VCaP (cell line): Measurements from ENCODE around the gene NRP2.

Experiments
- H3K27ac ChIP-seq: fragments of 450-650 bp; 2 replicates; pipeline ENCODE4 v1.5.1; 2017
- CTCF ChIP-seq: fragments of 450-650 bp; conservative IDR thresholded peaks from 2 replicates; pipeline ENCODE4 v1.5.1; 2017; ENCODE audit warnings: mild to moderate bottlenecking, moderate library complexity

Gene NRP2

GRCh38 chr2:205682239-205682970, at the start of gene NRP2:
Gene NRP2, plus strand, starts transcription at chr2:205682501. Its CDS starts 790 bp downstream, at chr2:205683291.
- peak within 1 kb of the TSS; percentile 56; the same call in 1 of the 2 replicates for H3K27ac ChIP-seq
- TF ChIP-seq CTCF: no peak

- TF ChIP-seq CTCF: no peak
- no peak overlapping the region for H3K27ac ChIP-seq
These were observed 48.3 kb upstream of the NRP2 start for GRCh38 chr2:205633994-205634393.

GRCh38 chr2:205636549-205637319, 45.6 kb upstream of the NRP2 start:
- TF ChIP-seq CTCF: no peak
- H3K27ac ChIP-seq: peak overlapping the region; percentile 42

- TF ChIP-seq CTCF: no peak
These were observed 45.0 kb upstream of the NRP2 start for GRCh38 chr2:205637320-205637602.

GRCh38 chr2:205637779-205638503, 44.4 kb upstream of the NRP2 start:
- no peak for TF ChIP-seq CTCF
- peak overlapping the region; percentile 42 for H3K27ac ChIP-seq

More at GRCh38 chr2:205637320-205637602, 45.0 kb upstream of the NRP2 start:
- peak overlapping the region; percentile 42 for H3K27ac ChIP-seq

GRCh38 chr2:205640716-205641115, 41.6 kb upstream of the NRP2 start:
- H3K27ac ChIP-seq: no peak overlapping the region
- TF ChIP-seq CTCF: no peak
